Epithelial cell of proximal tubule (primary cell): ENCODE data around the gene TM9SF4. TPM values are rescaled to one million over a fixed set of nuclear protein-coding genes. Genes with fewer than 3 reads are reported as not detected.

Source experiments
- DNase-seq: peaks from one replicate; pipeline ENCODE4 v3.0.0-alpha.2; 2011; ENCODE audit warnings: low read depth
- H3K4me3 ChIP-seq: 2 replicates; pipeline ENCODE4 v1.5.1; 2011; ENCODE audit warnings: low read depth, mild to moderate bottlenecking, low read length
- total RNA-seq: library from RNA; depleted of rRNA; stranded (reverse); fragments of >200 nt; gene quantifications from 2 replicates; pipeline ENCODE4 v1.2.3, GENCODE V29; 2015
- TF ChIP-seq, protein P1 (sequence below): conservative IDR thresholded peaks from 2 replicates; pipeline ENCODE4 v1.5.1; 2012; ENCODE audit warnings: low read depth, mild to moderate bottlenecking, low read length

The TM9SF4 gene
- total RNA-seq, 1 donor from 2014 or later, result 25.7 TPM

- no peak overlapping the region for H3K4me3 ChIP-seq
- TF ChIP-seq, protein P1, sequence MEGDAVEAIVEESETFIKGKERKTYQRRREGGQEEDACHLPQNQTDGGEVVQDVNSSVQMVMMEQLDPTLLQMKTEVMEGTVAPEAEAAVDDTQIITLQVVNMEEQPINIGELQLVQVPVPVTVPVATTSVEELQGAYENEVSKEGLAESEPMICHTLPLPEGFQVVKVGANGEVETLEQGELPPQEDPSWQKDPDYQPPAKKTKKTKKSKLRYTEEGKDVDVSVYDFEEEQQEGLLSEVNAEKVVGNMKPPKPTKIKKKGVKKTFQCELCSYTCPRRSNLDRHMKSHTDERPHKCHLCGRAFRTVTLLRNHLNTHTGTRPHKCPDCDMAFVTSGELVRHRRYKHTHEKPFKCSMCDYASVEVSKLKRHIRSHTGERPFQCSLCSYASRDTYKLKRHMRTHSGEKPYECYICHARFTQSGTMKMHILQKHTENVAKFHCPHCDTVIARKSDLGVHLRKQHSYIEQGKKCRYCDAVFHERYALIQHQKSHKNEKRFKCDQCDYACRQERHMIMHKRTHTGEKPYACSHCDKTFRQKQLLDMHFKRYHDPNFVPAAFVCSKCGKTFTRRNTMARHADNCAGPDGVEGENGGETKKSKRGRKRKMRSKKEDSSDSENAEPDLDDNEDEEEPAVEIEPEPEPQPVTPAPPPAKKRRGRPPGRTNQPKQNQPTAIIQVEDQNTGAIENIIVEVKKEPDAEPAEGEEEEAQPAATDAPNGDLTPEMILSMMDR, result no peak
- no peak for DNase-seq
Observed at GRCh38 chr20:32142088-32142487, 32.6 kb downstream of the TM9SF4 start.

- TF ChIP-seq, protein P1, result no peak
- no peak overlapping the region for H3K4me3 ChIP-seq
- DNase-seq, result no peak
Observed at GRCh38 chr20:32142991-32143390, 33.5 kb downstream of the TM9SF4 start.

- H3K4me3 ChIP-seq, result no peak overlapping the region
- DNase-seq, result no peak
- TF ChIP-seq, protein P1, result no peak
Observed at GRCh38 chr20:32144898-32145662, 35.6 kb downstream of the TM9SF4 start.

DNA sequence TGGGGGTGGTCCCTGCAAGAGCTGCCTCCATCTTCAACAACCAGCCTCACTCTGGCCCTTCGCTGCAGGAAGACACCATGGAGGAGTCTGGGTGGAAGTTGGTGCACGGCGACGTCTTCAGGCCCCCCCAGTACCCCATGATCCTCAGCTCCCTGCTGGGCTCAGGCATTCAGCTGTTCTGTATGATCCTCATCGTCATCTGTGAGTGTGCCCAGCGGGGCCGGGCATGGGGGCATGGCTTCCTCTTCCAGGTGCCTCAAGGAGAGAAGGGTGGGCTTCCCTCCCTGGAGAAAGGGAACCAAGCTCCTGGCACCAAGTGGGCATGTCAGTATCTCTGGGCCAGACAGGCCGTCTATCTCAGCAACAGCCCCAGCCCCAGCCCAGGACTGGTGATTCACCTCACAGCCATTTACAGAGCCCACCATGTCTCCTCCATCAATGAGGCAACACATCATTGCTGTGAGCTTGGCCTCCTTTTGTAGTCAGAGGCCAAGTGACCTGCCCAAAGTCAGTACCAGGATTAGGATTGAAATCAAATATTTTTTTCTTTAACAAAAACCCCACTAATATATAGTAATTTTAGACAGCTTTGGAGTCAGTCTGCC, 40.2 kb downstream of the TM9SF4 start:
- DNase-seq, result no peak
- TF ChIP-seq, protein P1, result no peak

DNA sequence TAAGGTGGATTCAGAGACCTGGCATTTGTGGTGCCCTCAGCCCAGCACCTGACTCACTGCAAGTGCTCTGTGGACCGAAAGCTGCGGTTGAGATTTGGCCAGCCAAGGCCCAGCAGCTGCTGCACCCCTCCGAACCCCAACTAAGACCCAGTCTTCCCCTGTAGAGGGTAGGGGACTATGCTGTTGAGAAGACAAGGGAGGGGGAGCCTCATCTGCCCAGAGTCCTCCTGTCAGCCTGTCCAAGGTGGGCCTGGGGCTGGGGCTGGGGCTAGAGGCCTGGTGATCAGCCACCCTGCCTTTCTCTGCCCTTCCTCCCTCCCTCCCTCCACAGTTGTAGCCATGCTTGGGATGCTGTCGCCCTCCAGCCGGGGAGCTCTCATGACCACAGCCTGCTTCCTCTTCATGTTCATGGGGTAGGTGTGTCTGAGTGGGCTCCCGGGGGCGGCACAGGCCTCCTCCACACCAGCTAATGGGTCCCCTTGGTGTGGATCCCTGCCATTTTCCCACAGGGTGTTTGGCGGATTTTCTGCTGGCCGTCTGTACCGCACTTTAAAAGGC, 40.9 kb downstream of the TM9SF4 start:
- no peak for DNase-seq
- no peak overlapping the region for H3K4me3 ChIP-seq
- TF ChIP-seq, protein P1, result no peak

More for the DNA sequence above, 40.2 kb downstream of the TM9SF4 start:
- no peak overlapping the region for H3K4me3 ChIP-seq

- TF ChIP-seq, protein P1, result no peak
- no peak overlapping the region for H3K4me3 ChIP-seq
- DNase-seq, result no peak
Observed at GRCh38 chr20:32152421-32153155, 43.1 kb downstream of the TM9SF4 start.
